Gastroesophageal sphincter (tissue), 4 donors: Measurements from ENCODE around the gene SLC24A5. TPM values are rescaled to one million over a fixed set of nuclear protein-coding genes. Genes with fewer than 3 reads are reported as not detected.

ENCODE experiments used
- ATAC-seq: fragments of 150-250 bp; one replicate; pipeline ENCODE4 v1.9.1; 2016; ENCODE audit warnings: mild to moderate bottlenecking, moderate library complexity
- H3K27ac ChIP-seq, 4 donors: fragments of 200-600 bp; sonication (generic) in 3 of 4; 1 replicate in 3 of 4; 2 replicates in 1 of 4; pipeline ENCODE4 v1.5.1; 2016 to 2019
- H3K27me3 ChIP-seq: fragments of 200-600 bp; sonication (generic); one replicate; pipeline ENCODE4 v1.5.1; 2019
- H3K36me3 ChIP-seq, 2 donors: fragments of 200-600 bp; sonication (generic); one replicate each; pipeline ENCODE4 v1.5.1; 2019; ENCODE audit warnings: control low read depth in 1 of 2
- H3K4me1 ChIP-seq, 3 donors: fragments of 200-600 bp; sonication (generic); 1 replicate in 2 of 3; 2 replicates in 1 of 3; pipeline ENCODE4 v1.5.1; 2016 to 2019; ENCODE audit warnings: control low read depth in 2 of 3
- H3K4me3 ChIP-seq, 2 donors: fragments of 200-600 bp; sonication (generic); one replicate each; pipeline ENCODE4 v1.5.1; 2019; ENCODE audit warnings: mild to moderate bottlenecking in 1 of 2, moderate library complexity in 1 of 2
- H3K9me3 ChIP-seq, 3 donors: fragments of 200-600 bp; sonication (generic); one replicate each; pipeline ENCODE4 v1.5.1; 2017 to 2019; ENCODE audit warnings: control low read depth in 2 of 3
- EP300 ChIP-seq: sonication (generic); formaldehyde crosslinking; IDR thresholded peaks from one replicate; pipeline ENCODE4 v1.6.1; 2017; ENCODE audit warnings: antibody characterized with exemption, mild to moderate bottlenecking
- POLR2A ChIP-seq, 2 donors: fragments of 450-650 bp; IDR thresholded peaks; one replicate each; pipeline ENCODE4 v1.6.1; 2017; ENCODE audit warnings: antibody characterized with exemption in 2 of 2, mild to moderate bottlenecking in 2 of 2, moderate library complexity in 1 of 2
- POLR2AphosphoS5 ChIP-seq: sonication (generic); formaldehyde crosslinking; IDR thresholded peaks from one replicate; pipeline ENCODE4 v1.6.1; 2017; ENCODE audit warnings: antibody characterized with exemption
- WGBS, 2 donors: methylation state at CpG; one replicate each; pipeline ENCODE4 v1.1.5; 2018; ENCODE audit warnings: low coverage in 1 of 2; 5-methylcytosine and 5-hydroxymethylcytosine counted together
- total RNA-seq, 4 donors: library from RNA; depleted of rRNA; stranded (reverse); fragments of >200 nt; gene quantifications; one replicate each; pipeline ENCODE4 v1.1.0, GENCODE V29; 2016
- TF ChIP-seq, protein P1 (sequence below), 4 experiments: fragments of 200-600 bp in 2 of 4; fragments of 450-650 bp in 2 of 4; sonication (generic) in 1 of 4; IDR thresholded peaks; one replicate each; pipeline ENCODE4 v1.5.1; 2017 to 2019; ENCODE audit warnings: antibody characterized with exemption in 4 of 4, mild to moderate bottlenecking in 2 of 4, moderate library complexity in 2 of 4

SLC24A5 gene
- total RNA-seq, 4 donors from 2014 or later = not detected

DNA sequence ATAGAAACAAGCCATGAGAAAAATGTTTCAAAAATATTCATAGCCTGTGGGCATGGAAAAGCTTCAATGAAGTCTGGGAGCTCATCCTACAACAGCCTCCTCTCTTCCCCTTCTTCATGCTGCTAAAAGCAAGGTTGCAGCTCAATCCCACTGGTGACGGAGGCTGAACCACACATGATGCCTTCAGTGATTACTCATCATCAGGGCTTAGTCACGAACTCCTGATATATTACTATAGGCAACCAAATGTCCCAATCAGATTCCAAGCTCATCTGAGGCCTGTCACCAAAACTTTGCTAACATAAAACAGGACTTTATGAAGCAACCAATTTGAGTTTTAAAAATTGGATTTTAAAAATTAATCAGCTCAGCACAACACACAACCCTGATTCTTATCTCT, 24.0 kb upstream of the SLC24A5 start:
- no peak overlapping the region for H3K27ac ChIP-seq
- TF ChIP-seq POLR2AphosphoS5 (no peak), EP300 (no peak), POLR2A (IDR thresholded peaks at IDR 0.05) (no peak)
- TF ChIP-seq, protein P1, sequence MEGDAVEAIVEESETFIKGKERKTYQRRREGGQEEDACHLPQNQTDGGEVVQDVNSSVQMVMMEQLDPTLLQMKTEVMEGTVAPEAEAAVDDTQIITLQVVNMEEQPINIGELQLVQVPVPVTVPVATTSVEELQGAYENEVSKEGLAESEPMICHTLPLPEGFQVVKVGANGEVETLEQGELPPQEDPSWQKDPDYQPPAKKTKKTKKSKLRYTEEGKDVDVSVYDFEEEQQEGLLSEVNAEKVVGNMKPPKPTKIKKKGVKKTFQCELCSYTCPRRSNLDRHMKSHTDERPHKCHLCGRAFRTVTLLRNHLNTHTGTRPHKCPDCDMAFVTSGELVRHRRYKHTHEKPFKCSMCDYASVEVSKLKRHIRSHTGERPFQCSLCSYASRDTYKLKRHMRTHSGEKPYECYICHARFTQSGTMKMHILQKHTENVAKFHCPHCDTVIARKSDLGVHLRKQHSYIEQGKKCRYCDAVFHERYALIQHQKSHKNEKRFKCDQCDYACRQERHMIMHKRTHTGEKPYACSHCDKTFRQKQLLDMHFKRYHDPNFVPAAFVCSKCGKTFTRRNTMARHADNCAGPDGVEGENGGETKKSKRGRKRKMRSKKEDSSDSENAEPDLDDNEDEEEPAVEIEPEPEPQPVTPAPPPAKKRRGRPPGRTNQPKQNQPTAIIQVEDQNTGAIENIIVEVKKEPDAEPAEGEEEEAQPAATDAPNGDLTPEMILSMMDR (IDR thresholded peaks at IDR 0.05) = no peak
- H3K4me3 ChIP-seq = no peak overlapping the region
- H3K9me3 ChIP-seq = no peaks in the 10 kb centered on the region
- no peak for ATAC-seq
- no peaks in the 10 kb centered on the region for H3K4me1 ChIP-seq
- no peaks in the 10 kb centered on the region for H3K36me3 ChIP-seq
- 66 to 67% methylated on average over 1 to 2 of the region's 2 CpGs for WGBS, 2 donors
- H3K27me3 ChIP-seq = no peaks in the 10 kb centered on the region

DNA sequence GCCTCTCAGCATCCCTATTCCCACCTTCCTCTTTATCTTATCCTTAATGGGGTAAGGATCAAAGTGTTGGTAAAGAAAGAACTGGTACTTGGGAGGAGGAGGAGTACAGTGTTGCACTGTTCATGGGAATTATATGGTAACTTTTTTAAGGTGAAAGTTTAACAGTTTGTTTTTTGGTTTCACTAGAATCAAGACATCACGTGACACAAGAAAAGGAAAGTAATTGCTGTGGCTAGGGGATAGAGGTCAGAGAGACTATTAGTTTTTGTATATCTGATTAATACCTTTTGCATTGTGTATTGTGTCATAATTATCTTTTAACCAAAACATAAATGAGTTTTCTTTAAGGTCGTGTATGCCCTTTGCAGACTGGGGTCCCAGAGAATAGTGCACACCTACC, 23.5 kb upstream of the SLC24A5 start:
- no peaks in the 10 kb centered on the region for H3K4me1 ChIP-seq
- WGBS, 2 donors = 69 to 94% methylated on average over 2 of the region's 2 CpGs
- no peaks in the 10 kb centered on the region for H3K36me3 ChIP-seq
- H3K4me3 ChIP-seq = no peak overlapping the region
- no peaks in the 10 kb centered on the region for H3K9me3 ChIP-seq
- no peaks in the 10 kb centered on the region for H3K27me3 ChIP-seq
- TF ChIP-seq POLR2A (IDR thresholded peaks at IDR 0.05) = no peak
- TF ChIP-seq EP300 = no peak
- TF ChIP-seq POLR2AphosphoS5 = no peak
- TF ChIP-seq, protein P1 (IDR thresholded peaks at IDR 0.05) = no peak
- no peak for ATAC-seq
- H3K27ac ChIP-seq = no peak overlapping the region

DNA sequence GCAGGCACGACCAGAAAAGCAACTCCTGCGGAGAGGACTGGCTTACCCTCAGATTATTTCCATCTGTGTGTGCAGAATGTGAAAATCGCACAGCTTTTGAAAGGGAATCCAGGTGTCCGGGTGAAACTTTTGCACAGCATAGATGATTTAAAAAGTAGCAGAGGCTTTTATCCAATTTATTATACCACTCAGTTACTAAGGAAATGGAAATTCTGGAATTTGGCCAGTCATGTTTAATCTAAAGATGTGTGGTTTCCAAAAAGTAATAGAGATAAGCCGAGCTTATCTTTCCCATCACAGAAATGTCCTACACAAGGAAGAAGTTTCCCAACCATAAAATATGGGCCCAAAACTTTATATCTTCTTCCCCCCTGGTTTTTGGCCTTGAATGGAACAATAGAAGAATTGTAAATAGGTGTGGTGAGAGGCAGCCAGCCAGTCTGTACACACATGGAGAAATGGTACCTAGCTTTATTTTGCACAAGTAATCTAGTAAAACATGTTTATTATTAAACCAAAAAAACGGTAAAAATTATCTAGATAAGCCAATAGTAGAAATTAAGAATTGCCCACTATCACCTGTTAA, 19.3 kb upstream of the SLC24A5 start:
- no peak for ATAC-seq
- no peaks in the 10 kb centered on the region for H3K4me1 ChIP-seq
- H3K36me3 ChIP-seq = no peaks in the 10 kb centered on the region
- H3K4me3 ChIP-seq = no peak overlapping the region
- TF ChIP-seq POLR2A (IDR thresholded peaks at IDR 0.05) = no peak
- no peak for TF ChIP-seq EP300
- TF ChIP-seq, protein P1 (IDR thresholded peaks at IDR 0.05) = no peak
- TF ChIP-seq POLR2AphosphoS5 = no peak
- H3K27ac ChIP-seq = no peak overlapping the region
- H3K9me3 ChIP-seq = no peaks in the 10 kb centered on the region
- no peaks in the 10 kb centered on the region for H3K27me3 ChIP-seq
- 58 to 68% methylated on average over 5 to 6 of the region's 6 CpGs for WGBS, 2 donors

DNA sequence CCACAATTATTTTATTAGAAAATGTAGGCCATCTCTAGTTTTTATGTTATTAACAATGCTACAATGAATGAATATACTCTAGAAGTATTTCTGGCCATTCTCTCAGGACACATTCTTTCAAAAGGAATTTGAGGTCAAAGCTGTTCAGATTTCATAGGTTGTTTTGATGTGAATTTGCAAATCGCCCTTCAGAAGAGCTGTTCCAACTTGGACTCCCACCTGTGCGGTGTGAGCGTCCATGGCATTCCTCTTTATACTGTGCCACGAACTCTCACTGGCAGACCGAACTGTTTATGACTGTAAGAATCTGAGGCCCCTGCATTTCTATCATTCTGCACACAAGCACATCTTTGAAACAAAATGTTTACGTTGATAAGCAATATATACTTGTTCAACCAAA, 18.6 kb upstream of the SLC24A5 start:
- no peak for ATAC-seq
- H3K9me3 ChIP-seq = no peaks in the 10 kb centered on the region

DNA sequence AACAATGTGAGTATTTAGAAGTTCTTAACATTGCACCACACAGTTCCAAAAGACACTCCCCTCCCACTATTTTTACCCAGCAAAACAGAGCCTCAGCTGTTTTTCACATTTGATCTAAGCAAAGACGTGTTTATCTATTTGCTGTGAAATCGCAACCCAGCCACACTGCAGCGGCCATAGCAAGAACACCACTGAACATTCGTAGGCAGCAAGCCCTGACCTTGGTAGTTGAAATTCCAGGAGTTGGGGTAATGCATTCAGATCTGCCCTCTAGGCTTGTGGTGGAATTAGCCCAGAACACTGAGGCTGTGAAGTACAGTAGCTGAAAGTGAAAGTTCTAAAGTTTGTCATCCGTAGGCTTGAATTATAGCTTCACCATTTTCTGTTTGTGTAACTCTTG, 17.1 kb upstream of the SLC24A5 start:
- Histone ChIP-seq H3K27ac (no peak overlapping the region), H3K27me3 (no peaks in the 10 kb centered on the region), H3K4me3 (no peak overlapping the region), H3K9me3 (no peaks in the 10 kb centered on the region), H3K4me1 (no peaks in the 10 kb centered on the region), H3K36me3 (no peaks in the 10 kb centered on the region)
- 80 to 83% methylated on average over 1 to 3 of the region's 5 CpGs for WGBS, 2 donors
- ATAC-seq = no peak
- no peak for TF ChIP-seq POLR2AphosphoS5
- TF ChIP-seq POLR2A (IDR thresholded peaks at IDR 0.05) = no peak
- TF ChIP-seq, protein P1 (IDR thresholded peaks at IDR 0.05) = no peak
- TF ChIP-seq EP300 = no peak

More for the DNA sequence above, 18.6 kb upstream of the SLC24A5 start:
- H3K27ac ChIP-seq = no peak overlapping the region
- no peaks in the 10 kb centered on the region for H3K4me1 ChIP-seq
- TF ChIP-seq POLR2AphosphoS5 (no peak), POLR2A (IDR thresholded peaks at IDR 0.05) (no peak), EP300 (no peak)
- TF ChIP-seq, protein P1 (IDR thresholded peaks at IDR 0.05) = no peak
- no peak overlapping the region for H3K4me3 ChIP-seq
- no peaks in the 10 kb centered on the region for H3K36me3 ChIP-seq
- WGBS, 2 donors = 75 to 90% methylated on average over 2 to 6 of the region's 6 CpGs
- H3K27me3 ChIP-seq = no peaks in the 10 kb centered on the region
